ENCODE measurements around the gene GLOD4.

GRCh38 chr17:732902-733720 is 49.0 kb downstream of the GLOD4 start:
- TF ChIP-seq, protein P1, sequence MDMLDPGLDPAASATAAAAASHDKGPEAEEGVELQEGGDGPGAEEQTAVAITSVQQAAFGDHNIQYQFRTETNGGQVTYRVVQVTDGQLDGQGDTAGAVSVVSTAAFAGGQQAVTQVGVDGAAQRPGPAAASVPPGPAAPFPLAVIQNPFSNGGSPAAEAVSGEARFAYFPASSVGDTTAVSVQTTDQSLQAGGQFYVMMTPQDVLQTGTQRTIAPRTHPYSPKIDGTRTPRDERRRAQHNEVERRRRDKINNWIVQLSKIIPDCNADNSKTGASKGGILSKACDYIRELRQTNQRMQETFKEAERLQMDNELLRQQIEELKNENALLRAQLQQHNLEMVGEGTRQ (IDR thresholded peaks at IDR 0.05; ENCODE audit: low read depth, low read length) = no peak
- TF ChIP-seq CTCF (conservative IDR thresholded peaks at IDR 0.05; ENCODE audit: low read depth, low read length) = no peak
- TF ChIP-seq SMC3 (IDR thresholded peaks at IDR 0.05; ENCODE audit: low read depth, low read length) = no peak
- TF ChIP-seq RAD21 (IDR thresholded peaks at IDR 0.05; ENCODE audit: low read length) = no peak

Measured in IMR-90 (cell line).